Keratinocyte (primary cell): ENCODE results near the gene IL1RAPL2. TPM values are rescaled to one million over a fixed set of nuclear protein-coding genes. Genes with fewer than 3 reads are reported as not detected.

Source experiments
- DNase-seq: peaks from one replicate; pipeline ENCODE4 v3.0.0-alpha.2; 2011; ENCODE audit warnings: low read depth, missing footprints, low spot score
- FAIRE-seq: peaks from 2 replicates; lab custom pipeline; 2011; peaks lifted over from hg19 to GRCh38; lab: Jason Lieb, UNC
- H2AFZ ChIP-seq: 2 replicates; pipeline ENCODE4 v1.6.0; 2012; ENCODE audit warnings: low read length, control low read depth, inconsistent platforms; ENCODE audit not compliant: control insufficient read depth
- H3K27ac ChIP-seq: 2 replicates; pipeline ENCODE4 v1.5.1; 2011; ENCODE audit warnings: low read length; ENCODE audit not compliant: control insufficient read depth, insufficient read depth
- H3K27me3 ChIP-seq: 3 replicates; pipeline ENCODE4 v1.6.0; 2011; ENCODE audit warnings: low read length; ENCODE audit not compliant: control insufficient read depth, insufficient read depth; ENCODE audit errors: extremely low read depth
- H3K36me3 ChIP-seq, 2 experiments: 2 replicates in 1 of 2; 3 replicates in 1 of 2; pipeline ENCODE4 v1.5.1; 2011; ENCODE audit warnings: low read length in 2 of 2, mild to moderate bottlenecking in 1 of 2; ENCODE audit not compliant: control insufficient read depth in 2 of 2, insufficient read depth in 2 of 2; ENCODE audit errors: extremely low read depth in 1 of 2
- H3K4me1 ChIP-seq: 3 replicates; pipeline ENCODE4 v1.5.1; 2011; ENCODE audit warnings: low read length; ENCODE audit not compliant: control insufficient read depth, insufficient read depth; ENCODE audit errors: extremely low read depth
- H3K4me2 ChIP-seq: 3 replicates; pipeline ENCODE4 v1.6.0; 2011; ENCODE audit warnings: low read depth, low read length; ENCODE audit not compliant: control insufficient read depth, insufficient read depth; ENCODE audit errors: extremely low read depth
- H3K4me3 ChIP-seq, 3 experiments: fragments of 200-600 bp in 1 of 3; sonication (generic) in 1 of 3; 2 replicates in 2 of 3; 3 replicates in 1 of 3; pipeline ENCODE4 v1.5.1; 2011 to 2016; ENCODE audit warnings: low read length in 3 of 3, mild to moderate bottlenecking in 3 of 3, control low read depth in 2 of 3, inconsistent platforms in 1 of 3, low read depth in 1 of 3, mixed read lengths in 1 of 3, mixed run types in 1 of 3, moderate library complexity in 1 of 3; ENCODE audit not compliant: control insufficient read depth in 2 of 3, insufficient read depth in 2 of 3; ENCODE audit errors: extremely low read depth in 1 of 3
- H3K79me2 ChIP-seq: 2 replicates; pipeline ENCODE4 v1.6.0; 2012; ENCODE audit warnings: low read length; ENCODE audit not compliant: control insufficient read depth, insufficient read depth
- H3K9ac ChIP-seq: 3 replicates; pipeline ENCODE4 v1.6.0; 2011; ENCODE audit warnings: low read length; ENCODE audit not compliant: control insufficient read depth, insufficient read depth; ENCODE audit errors: extremely low read depth
- H3K9me1 ChIP-seq: 3 replicates; pipeline ENCODE4 v1.6.0; 2011; ENCODE audit warnings: low read length; ENCODE audit not compliant: control insufficient read depth, insufficient read depth; ENCODE audit errors: extremely low read depth
- H3K9me3 ChIP-seq: 2 replicates; pipeline ENCODE4 v1.5.1; 2012; ENCODE audit warnings: low read depth, low read length; ENCODE audit not compliant: control insufficient read depth
- H4K20me1 ChIP-seq: 3 replicates; pipeline ENCODE4 v1.6.0; 2011; ENCODE audit warnings: low read length; ENCODE audit not compliant: control insufficient read depth, insufficient read depth; ENCODE audit errors: extremely low read depth
- EZH2 ChIP-seq: IDR thresholded peaks from one replicate; pipeline ENCODE4 v1.6.1; 2012; ENCODE audit warnings: inconsistent platforms, mild to moderate bottlenecking, low read length, moderate library complexity
- dilution Hi-C: fragments of 300-500 bp; cut with MboI; formaldehyde crosslinking; loops from one replicate; pipeline ENCODE4 v1.7.0; 2020; ENCODE audit warnings: low sequenced_read_pairs; ENCODE audit not compliant: extremely low pct_ligation_motif_present
- polyA plus RNA-seq, 5 experiments: library from polyadenylated mRNA; depleted of rRNA in 3 of 5; stranded (reverse) in 3 of 5; stranded (forward) in 1 of 5; unstranded in 1 of 5; fragments of >200 nt; gene quantifications; 1 replicate in 1 of 5; 2 replicates in 3 of 5; 3 replicates in 1 of 5; pipeline versions ENCODE4 v1.2.1 to v1.2.3, GENCODE V29; 2011 to 2012; ENCODE audit warnings: missing spikeins in 2 of 5, low read depth in 1 of 5, low replicate concordance in 1 of 5
- TF ChIP-seq, protein P1 (sequence below), 3 experiments: IDR thresholded peaks in 1 of 3; conservative IDR thresholded peaks in 1 of 3; optimal IDR thresholded peaks in 1 of 3; 2 replicates in 2 of 3; 3 replicates in 1 of 3; pipeline versions ENCODE3 to v1.5.1; 2011; ENCODE audit warnings: low read length in 3 of 3, mild to moderate bottlenecking in 3 of 3, moderate library complexity in 2 of 3, control low read depth in 1 of 3, inconsistent platforms in 1 of 3; ENCODE audit not compliant: insufficient read depth in 2 of 3; ENCODE audit errors: extremely low read depth in 1 of 3

The IL1RAPL2 gene
- polyA plus RNA-seq, 1 donor (not counting 4 experiments of a cell fraction or from before 2014, with no cell fraction given), result 0.24 TPM

DNA sequence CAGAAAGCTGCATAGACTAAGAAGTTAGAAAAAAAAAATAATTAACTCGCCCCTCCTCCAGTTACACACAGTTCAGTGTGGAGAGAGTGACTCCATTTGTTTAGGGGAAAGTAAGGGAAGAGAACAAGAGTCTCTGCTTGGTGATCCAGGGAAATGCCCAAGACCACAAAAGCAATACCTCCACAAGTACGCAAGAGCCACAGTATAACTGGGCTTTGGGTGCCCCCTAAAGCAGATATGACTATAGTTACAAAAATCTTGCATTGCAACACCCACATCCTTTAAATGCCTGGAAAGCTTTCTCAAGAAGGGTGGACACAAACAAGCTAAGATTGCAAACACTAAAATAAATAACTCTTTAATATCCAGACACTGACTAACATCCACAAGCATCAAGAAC lies 1092.1 kb downstream of the IL1RAPL2 start:
- no peaks in the 10 kb centered on the region for H4K20me1 ChIP-seq
- dilution Hi-C loops, result no loop called here
- H3K4me1 ChIP-seq, result no peaks in the 10 kb centered on the region
- H3K79me2 ChIP-seq, result no peaks in the 10 kb centered on the region
- no peak for FAIRE-seq
- no peak overlapping the region for H2AFZ ChIP-seq
- H3K9me3 ChIP-seq, result no peaks in the 10 kb centered on the region
- H3K9me1 ChIP-seq, result no peaks in the 10 kb centered on the region
- no peaks in the 10 kb centered on the region for H3K27me3 ChIP-seq
- no peak for DNase-seq
- H3K36me3 ChIP-seq, result no peaks in the 10 kb centered on the region
- no peak for TF ChIP-seq EZH2
- TF ChIP-seq, protein P1, sequence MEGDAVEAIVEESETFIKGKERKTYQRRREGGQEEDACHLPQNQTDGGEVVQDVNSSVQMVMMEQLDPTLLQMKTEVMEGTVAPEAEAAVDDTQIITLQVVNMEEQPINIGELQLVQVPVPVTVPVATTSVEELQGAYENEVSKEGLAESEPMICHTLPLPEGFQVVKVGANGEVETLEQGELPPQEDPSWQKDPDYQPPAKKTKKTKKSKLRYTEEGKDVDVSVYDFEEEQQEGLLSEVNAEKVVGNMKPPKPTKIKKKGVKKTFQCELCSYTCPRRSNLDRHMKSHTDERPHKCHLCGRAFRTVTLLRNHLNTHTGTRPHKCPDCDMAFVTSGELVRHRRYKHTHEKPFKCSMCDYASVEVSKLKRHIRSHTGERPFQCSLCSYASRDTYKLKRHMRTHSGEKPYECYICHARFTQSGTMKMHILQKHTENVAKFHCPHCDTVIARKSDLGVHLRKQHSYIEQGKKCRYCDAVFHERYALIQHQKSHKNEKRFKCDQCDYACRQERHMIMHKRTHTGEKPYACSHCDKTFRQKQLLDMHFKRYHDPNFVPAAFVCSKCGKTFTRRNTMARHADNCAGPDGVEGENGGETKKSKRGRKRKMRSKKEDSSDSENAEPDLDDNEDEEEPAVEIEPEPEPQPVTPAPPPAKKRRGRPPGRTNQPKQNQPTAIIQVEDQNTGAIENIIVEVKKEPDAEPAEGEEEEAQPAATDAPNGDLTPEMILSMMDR (optimal IDR thresholded peaks at IDR 0.05 in 1 of 3, IDR thresholded peaks at IDR 0.05 in 1 of 3, conservative IDR thresholded peaks at IDR 0.05 in 1 of 3; ENCODE audit: extremely low read depth in 1 of 3, insufficient read depth in 2 of 3, low read length in 3 of 3), result no peak
- no peak overlapping the region for H3K4me3 ChIP-seq
- no peak overlapping the region for H3K4me2 ChIP-seq
- H3K27ac ChIP-seq, result no peak overlapping the region
- no peak overlapping the region for H3K9ac ChIP-seq

DNA sequence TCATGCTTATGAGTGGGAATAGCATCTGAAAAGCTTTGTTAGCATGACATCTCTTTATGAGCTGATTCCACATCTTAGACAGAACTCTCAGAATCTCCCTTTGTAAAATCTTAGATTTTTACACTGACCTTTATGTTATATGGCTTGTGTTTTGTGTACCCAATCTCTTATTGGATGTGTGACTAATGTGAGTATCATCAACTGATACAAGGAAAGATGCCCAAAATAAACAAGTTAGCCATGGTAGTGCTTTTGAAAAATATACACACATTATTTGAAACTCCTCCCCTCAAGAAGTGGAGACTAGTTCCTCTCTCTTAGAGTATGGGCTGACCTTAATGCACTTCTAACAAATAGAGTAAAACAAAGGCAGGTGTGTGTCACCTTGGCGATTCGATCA lies 1096.2 kb downstream of the IL1RAPL2 start:
- no peaks in the 10 kb centered on the region for H3K36me3 ChIP-seq
- no peak overlapping the region for H3K27ac ChIP-seq
- FAIRE-seq, result no peak
- no peaks in the 10 kb centered on the region for H3K4me1 ChIP-seq
- H3K79me2 ChIP-seq, result no peaks in the 10 kb centered on the region
- no peak overlapping the region for H2AFZ ChIP-seq
- no peak overlapping the region for H3K4me2 ChIP-seq
- TF ChIP-seq, protein P1 (optimal IDR thresholded peaks at IDR 0.05 in 1 of 3, IDR thresholded peaks at IDR 0.05 in 1 of 3, conservative IDR thresholded peaks at IDR 0.05 in 1 of 3; ENCODE audit: extremely low read depth in 1 of 3, insufficient read depth in 2 of 3, low read length in 3 of 3), result no peak
- TF ChIP-seq EZH2, result no peak
- dilution Hi-C loops, result no loop called here
- H3K9ac ChIP-seq, result no peak overlapping the region
- no peaks in the 10 kb centered on the region for H3K9me3 ChIP-seq
- H3K27me3 ChIP-seq, result no peaks in the 10 kb centered on the region
- no peak overlapping the region for H3K4me3 ChIP-seq
- no peak for DNase-seq
- H4K20me1 ChIP-seq, result no peaks in the 10 kb centered on the region
- no peaks in the 10 kb centered on the region for H3K9me1 ChIP-seq
